ENCODE measurements around the gene STXBP1.

DNA sequence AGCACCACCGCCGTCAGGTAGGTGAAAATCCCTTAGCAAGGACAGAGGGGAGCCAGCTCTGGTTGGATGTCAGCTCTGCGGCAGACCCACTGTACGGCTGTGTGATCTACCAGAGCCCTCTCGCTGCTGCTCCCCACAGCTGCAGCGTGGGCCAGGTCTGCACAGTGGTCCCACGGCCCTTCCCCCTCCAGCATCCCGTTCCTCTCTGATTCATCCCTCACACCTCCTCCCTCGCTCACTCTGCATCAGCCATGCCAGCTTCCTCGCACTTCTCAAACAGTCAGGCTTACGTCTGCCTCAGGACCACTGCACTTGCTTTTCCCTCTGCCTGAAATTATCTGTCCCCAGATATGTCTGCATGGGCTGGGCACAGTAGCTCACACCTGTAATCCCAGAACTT lies 68.1 kb downstream of the STXBP1 start:
- TF ChIP-seq CTCF (tag by site-specific recombination; IDR thresholded peaks at IDR 0.05) (no peak), KLF16 (tag by site-specific recombination; IDR thresholded peaks at IDR 0.05) (no peak), ZNF560 (tag by site-specific recombination; IDR thresholded peaks at IDR 0.05; ENCODE audit: borderline replicate concordance) (no peak), ZNF426 (tag by site-specific recombination; IDR thresholded peaks at IDR 0.05) (no peak), YY1 (tag by site-specific recombination; IDR thresholded peaks at IDR 0.05) (no peak), ZNF280C (tag by site-specific recombination; IDR thresholded peaks at IDR 0.05) (no peak)

Data from HEK293 (cell line).